Caco-2 (cell line): ENCODE data around the gene ENDOG. TPM values are rescaled to one million over a fixed set of nuclear protein-coding genes. Genes with fewer than 3 reads are reported as not detected.

Experiments used
- BruUV-seq: library from RNA; stranded (reverse); fragments of 400-500 nt; replicated peaks from 2 replicates; lab custom pipeline; 2021; lab: Mats Ljungman, UMichigan
- CTCF ChIA-PET: fragments of 300-600 bp; sonication (Branson Sonifier 250); formaldehyde crosslinking; loops from one replicate; lab custom pipeline; 2022; ENCODE audit warnings: antibody characterized with exemption; lab: Charles Lee
- POLR2A ChIA-PET: fragments of 300-600 bp; sonication (Branson Sonifier 250); formaldehyde crosslinking; loops from one replicate; lab custom pipeline; 2022; ENCODE audit warnings: antibody characterized with exemption; lab: Charles Lee
- DNase-seq, 2 experiments: peaks; one replicate each; pipeline versions ENCODE4 v3.0.0 to v3.0.0-alpha.2; 2020 to 2022
- H3K27me3 ChIP-seq: replicated peaks from 2 replicates; pipeline ENCODE4 v1.6.0; 2011; ENCODE audit warnings: low read length; ENCODE audit not compliant: control insufficient read depth, insufficient read depth
- H3K36me3 ChIP-seq: 2 replicates; pipeline ENCODE4 v1.5.1; 2011; ENCODE audit warnings: low read length; ENCODE audit not compliant: control insufficient read depth, insufficient read depth
- H3K4me1 ChIP-seq: fragments of 250-450 bp; sonication (Bioruptor Pico); 2 replicates; pipeline ENCODE4 v1.5.1; 2020; ENCODE audit warnings: mild to moderate bottlenecking
- H3K4me3 ChIP-seq: 2 replicates; pipeline ENCODE4 v1.5.1; 2011; ENCODE audit warnings: low read depth, mild to moderate bottlenecking, control low read depth, low read length
- H3K9me3 ChIP-seq: fragments of 250-450 bp; sonication (Bioruptor Pico); 2 replicates; pipeline ENCODE4 v1.5.1; 2020; ENCODE audit warnings: mild to moderate bottlenecking, moderate library complexity
- H3K27ac Mint-ChIP-seq: one replicate; pipeline ENCODE4 v1.8.0; 2022; ENCODE audit warnings: mixed read lengths; ENCODE audit not compliant: unreplicated experiment
- H3K27me3 Mint-ChIP-seq: one replicate; pipeline ENCODE4 v1.8.0; 2022; ENCODE audit warnings: mixed read lengths; ENCODE audit not compliant: insufficient read depth, unreplicated experiment
- H3K36me3 Mint-ChIP-seq: one replicate; pipeline ENCODE4 v1.8.0; 2022; ENCODE audit warnings: mild to moderate bottlenecking, mixed read lengths; ENCODE audit not compliant: insufficient read depth, unreplicated experiment
- H3K4me1 Mint-ChIP-seq: one replicate; pipeline ENCODE4 v1.8.0; 2022; ENCODE audit warnings: low read depth, mixed read lengths; ENCODE audit not compliant: unreplicated experiment
- H3K4me3 Mint-ChIP-seq: one replicate; pipeline ENCODE4 v1.8.0; 2022; ENCODE audit warnings: mild to moderate bottlenecking, moderate library complexity, mixed read lengths; ENCODE audit not compliant: unreplicated experiment
- H3K9me3 Mint-ChIP-seq: one replicate; pipeline ENCODE4 v1.8.0; 2022; ENCODE audit warnings: mixed read lengths; ENCODE audit not compliant: unreplicated experiment
- intact Hi-C: fragments of 100-400 bp; cut with micrococcal nuclease; formaldehyde crosslinking; loops from one replicate; pipeline ENCODE4 v1.10.0; 2022; ENCODE audit not compliant: unreplicated experiment
- total RNA-seq: library from RNA; stranded (reverse); gene quantifications from 2 replicates; pipeline ENCODE4 v1.2.3, GENCODE V29; 2022
- TF ChIP-seq, protein P1 (sequence below), 2 experiments: fragments of 200-600 bp in 1 of 2; IDR thresholded peaks; 1 replicate in 1 of 2; 2 replicates in 1 of 2; pipeline versions ENCODE4 v1.5.1 to v1.8.0; 2011 to 2022; ENCODE audit warnings: antibody characterized with exemption in 1 of 2, control low read depth in 1 of 2, inconsistent platforms in 1 of 2, low read depth in 1 of 2, low read length in 1 of 2, mild to moderate bottlenecking in 1 of 2, moderate library complexity in 1 of 2; ENCODE audit not compliant: insufficient read depth in 1 of 2, severe bottlenecking in 1 of 2, unreplicated experiment in 1 of 2

ENDOG gene
- total RNA-seq, 1 experiment from 2014 or later: 30.0 TPM

DNA sequence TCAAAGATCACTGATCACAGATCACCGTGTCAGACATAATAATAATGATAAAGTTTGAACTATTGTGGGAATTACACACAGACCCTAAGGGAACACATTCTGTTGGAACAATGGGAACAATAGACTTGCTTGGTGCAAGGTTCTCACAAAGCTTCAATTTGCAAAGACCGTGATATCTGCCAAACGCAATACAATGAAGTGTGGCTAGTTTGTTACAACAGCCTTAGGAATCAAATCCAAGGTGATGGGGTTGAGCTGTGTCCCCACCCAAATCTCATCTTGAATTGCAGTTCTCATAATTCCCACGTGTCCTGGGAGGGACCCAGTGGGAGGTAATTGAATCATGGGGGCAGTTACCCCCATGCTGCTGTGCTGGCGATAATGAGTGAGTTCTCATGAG is 42.6 kb downstream of the ENDOG start:
- ChIA-PET POLR2A (no interaction called here), CTCF (interaction anchor here (0.6 to 1.4 kb wide), 3 partner anchors 31 to 66 kb away, joined by 3 to 5 read pairs (median 3); partner anchors contain the start of gene SPOUT1)
- intact Hi-C loops: no loop called here
- no peak for DNase-seq
- Mint-ChIP-seq H3K4me3 (no peak overlapping the region), H3K4me1 (no peaks in the 10 kb centered on the region), H3K27me3 (no peaks in the 10 kb centered on the region), H3K9me3 (no peaks in the 10 kb centered on the region), H3K27ac (no peak overlapping the region), H3K36me3 (no peaks in the 10 kb centered on the region)
- H3K27me3 ChIP-seq: no peaks in the 10 kb centered on the region
- no peaks in the 10 kb centered on the region for H3K9me3 ChIP-seq
- peaks cover 4% of the 10 kb centered on the region; the same call in 1 of the 2 replicates for H3K4me1 ChIP-seq
- BruUV-seq: no TSS peak
- TF ChIP-seq, protein P1, sequence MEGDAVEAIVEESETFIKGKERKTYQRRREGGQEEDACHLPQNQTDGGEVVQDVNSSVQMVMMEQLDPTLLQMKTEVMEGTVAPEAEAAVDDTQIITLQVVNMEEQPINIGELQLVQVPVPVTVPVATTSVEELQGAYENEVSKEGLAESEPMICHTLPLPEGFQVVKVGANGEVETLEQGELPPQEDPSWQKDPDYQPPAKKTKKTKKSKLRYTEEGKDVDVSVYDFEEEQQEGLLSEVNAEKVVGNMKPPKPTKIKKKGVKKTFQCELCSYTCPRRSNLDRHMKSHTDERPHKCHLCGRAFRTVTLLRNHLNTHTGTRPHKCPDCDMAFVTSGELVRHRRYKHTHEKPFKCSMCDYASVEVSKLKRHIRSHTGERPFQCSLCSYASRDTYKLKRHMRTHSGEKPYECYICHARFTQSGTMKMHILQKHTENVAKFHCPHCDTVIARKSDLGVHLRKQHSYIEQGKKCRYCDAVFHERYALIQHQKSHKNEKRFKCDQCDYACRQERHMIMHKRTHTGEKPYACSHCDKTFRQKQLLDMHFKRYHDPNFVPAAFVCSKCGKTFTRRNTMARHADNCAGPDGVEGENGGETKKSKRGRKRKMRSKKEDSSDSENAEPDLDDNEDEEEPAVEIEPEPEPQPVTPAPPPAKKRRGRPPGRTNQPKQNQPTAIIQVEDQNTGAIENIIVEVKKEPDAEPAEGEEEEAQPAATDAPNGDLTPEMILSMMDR (IDR thresholded peaks at IDR 0.05; ENCODE audit: insufficient read depth in 1 of 2, low read depth in 1 of 2, low read length in 1 of 2, severe bottlenecking in 1 of 2, unreplicated experiment in 1 of 2): no peak
- H3K4me3 ChIP-seq: no peak overlapping the region
- no peaks in the 10 kb centered on the region for H3K36me3 ChIP-seq

DNA sequence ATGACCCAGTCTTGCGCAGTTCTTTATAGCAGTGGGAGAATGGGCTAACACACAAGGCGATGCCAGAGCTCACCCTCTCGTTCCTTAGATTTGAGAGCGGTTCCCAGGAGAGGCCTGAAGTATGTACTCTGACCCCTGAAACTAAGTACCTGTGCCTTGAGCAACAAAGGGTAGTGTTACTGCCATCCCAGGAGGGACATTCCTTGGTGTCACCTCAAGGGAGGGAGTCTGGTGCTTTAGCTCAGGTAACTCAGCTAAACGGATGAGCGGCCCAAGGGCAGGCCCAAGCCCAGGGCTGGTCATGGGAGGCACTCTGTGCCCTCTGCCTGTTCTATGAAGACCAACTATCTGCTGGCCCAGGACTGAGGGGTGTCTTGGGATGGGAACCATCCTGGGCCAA is 43.2 kb downstream of the ENDOG start:
- no peaks in the 10 kb centered on the region for H3K27me3 Mint-ChIP-seq
- no TSS peak for BruUV-seq
- ChIA-PET CTCF (interaction anchor here (0.7 to 1.4 kb wide), 5 partner anchors 9 to 65 kb away, joined by 3 to 5 read pairs (median 4); partner anchors contain the start of gene SPOUT1), POLR2A (no interaction called here)
- TF ChIP-seq, protein P1 (IDR thresholded peaks at IDR 0.05; ENCODE audit: insufficient read depth in 1 of 2, low read depth in 1 of 2, low read length in 1 of 2, severe bottlenecking in 1 of 2, unreplicated experiment in 1 of 2): no peak
- no peaks in the 10 kb centered on the region for H3K9me3 Mint-ChIP-seq
- Histone ChIP-seq H3K27me3 (no peaks in the 10 kb centered on the region), H3K4me3 (no peak overlapping the region), H3K9me3 (no peaks in the 10 kb centered on the region), H3K4me1 (peaks cover 4% of the 10 kb centered on the region; the same call in 1 of the 2 replicates), H3K36me3 (no peaks in the 10 kb centered on the region)
- no peak overlapping the region for H3K27ac Mint-ChIP-seq
- intact Hi-C loops: no loop called here
- DNase-seq: no peak
- no peaks in the 10 kb centered on the region for H3K36me3 Mint-ChIP-seq
- H3K4me1 Mint-ChIP-seq: no peaks in the 10 kb centered on the region
- H3K4me3 Mint-ChIP-seq: no peak overlapping the region

DNA sequence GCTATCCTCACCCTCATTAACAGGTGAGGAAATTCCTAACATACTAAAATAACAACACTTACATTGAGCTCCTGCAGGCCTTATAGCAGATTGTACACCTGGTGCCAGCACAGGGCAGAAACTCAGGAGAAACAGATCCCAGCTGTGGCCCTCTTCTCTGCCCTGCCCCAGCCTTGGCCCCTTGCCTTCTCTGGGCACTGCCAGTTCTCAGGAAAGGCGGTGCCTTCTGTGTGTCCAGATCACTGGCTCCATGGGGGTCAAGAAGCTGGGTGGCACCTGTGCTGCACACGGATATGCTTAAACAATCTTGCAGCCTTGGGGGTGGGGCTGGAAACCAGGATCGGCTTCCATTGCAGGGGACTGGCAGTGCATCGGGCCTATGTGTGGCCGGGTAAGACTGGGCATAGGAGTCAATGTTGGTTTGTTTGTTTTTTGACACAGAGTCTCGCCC is 44.1 kb downstream of the ENDOG start:
- no peaks in the 10 kb centered on the region for H3K36me3 Mint-ChIP-seq
- H3K4me1 ChIP-seq: peaks cover 4% of the 10 kb centered on the region; the same call in 1 of the 2 replicates
- no TSS peak for BruUV-seq
- no peaks in the 10 kb centered on the region for H3K4me1 Mint-ChIP-seq
- H3K36me3 ChIP-seq: no peaks in the 10 kb centered on the region
- H3K9me3 ChIP-seq: no peaks in the 10 kb centered on the region
- H3K27me3 ChIP-seq: no peaks in the 10 kb centered on the region
- H3K4me3 ChIP-seq: no peak overlapping the region
- H3K9me3 Mint-ChIP-seq: no peaks in the 10 kb centered on the region
- H3K4me3 Mint-ChIP-seq: no peak overlapping the region
- ChIA-PET POLR2A (no interaction called here), CTCF (interaction anchor here (0.7 to 2.1 kb wide), 4 partner anchors 10 to 60 kb away, joined by 3 to 14 read pairs (median 4); no protein-coding TSS in a partner anchor)
- H3K27ac Mint-ChIP-seq: no peak overlapping the region
- H3K27me3 Mint-ChIP-seq: no peaks in the 10 kb centered on the region
- TF ChIP-seq, protein P1 (IDR thresholded peaks at IDR 0.05; ENCODE audit: insufficient read depth in 1 of 2, low read depth in 1 of 2, low read length in 1 of 2, severe bottlenecking in 1 of 2, unreplicated experiment in 1 of 2): no peak
- no peak for DNase-seq
- intact Hi-C loops: no loop called here
